HG02588 (cell line): Measurements from ENCODE around the gene KLRB1.
"Not testable (repeated sequence)": the region's sequence is repeated elsewhere in the genome, so short reads cannot be mapped to it uniquely, and the experiment has no call there.

ENCODE experiments used
- ATAC-seq: cut with Tn5 transposase; IDR thresholded peaks from one replicate; pipeline ENCODE4 v1.9.1; 2021; ENCODE audit warnings: mild to moderate bottlenecking, moderate library complexity; ENCODE audit not compliant: unreplicated experiment

Gene KLRB1

DNA sequence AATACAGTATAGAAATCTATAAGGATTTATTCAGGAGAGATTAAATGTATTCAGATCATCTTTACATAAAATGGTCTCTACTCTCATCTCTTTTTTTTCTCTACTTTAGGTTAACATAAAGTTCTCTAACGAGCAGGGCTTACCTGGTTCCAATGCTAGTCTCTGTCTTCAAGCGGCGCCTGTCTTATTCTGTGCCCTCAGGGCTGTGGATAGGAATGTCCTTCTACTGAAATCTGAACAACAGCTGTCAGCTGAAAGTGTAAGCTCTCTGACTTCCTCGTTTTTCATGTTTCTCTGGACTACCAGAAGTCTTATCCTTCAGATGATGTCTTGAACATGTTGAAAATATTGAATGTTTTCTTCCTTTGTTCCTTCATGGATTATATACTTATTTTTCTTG lies 62.2 kb downstream of the KLRB1 start:
- not testable (repeated sequence) for ATAC-seq
